Left colon (tissue), 2 donors: Measurements from ENCODE around the gene SIVA1. TPM values are rescaled to one million over a fixed set of nuclear protein-coding genes. Genes with fewer than 3 reads are reported as not detected.

Experiments used
- ATAC-seq: fragments of 200-7000 bp; cut with Tn5 transposase; one replicate; pipeline ENCODE4 v1.9.1; 2020; ENCODE audit warnings: mild to moderate bottlenecking, moderate library complexity
- DNase-seq, 2 donors: peaks; one replicate each; pipeline ENCODE4 v3.0.0-alpha.2; 2020
- intact Hi-C, 2 donors: fragments of 100-400 bp; cut with DNase I in 1 of 2; cut with micrococcal nuclease in 1 of 2; formaldehyde crosslinking; loops; one replicate each; pipeline versions ENCODE4 v1.11.2 to v1.14.0; 2022; cut with DNase I, micrococcal nuclease
- total RNA-seq, 2 donors: library from RNA; stranded (reverse); fragmentation: NEBNext Ultra II Directional; extraction: Animal tissue kit (Norgen Biotek cat#: 25700); gene quantifications; one replicate each; pipeline ENCODE4 v1.2.1, GENCODE V29; 2021
- donor health status: DM: no; HTN: no; CAD: no.
- donor health status: DM: yes; HTN: yes; CAD: no.

SIVA1 gene
- total RNA-seq, 2 donors from 2014 or later, result 53.2 to 59.3 TPM

DNA sequence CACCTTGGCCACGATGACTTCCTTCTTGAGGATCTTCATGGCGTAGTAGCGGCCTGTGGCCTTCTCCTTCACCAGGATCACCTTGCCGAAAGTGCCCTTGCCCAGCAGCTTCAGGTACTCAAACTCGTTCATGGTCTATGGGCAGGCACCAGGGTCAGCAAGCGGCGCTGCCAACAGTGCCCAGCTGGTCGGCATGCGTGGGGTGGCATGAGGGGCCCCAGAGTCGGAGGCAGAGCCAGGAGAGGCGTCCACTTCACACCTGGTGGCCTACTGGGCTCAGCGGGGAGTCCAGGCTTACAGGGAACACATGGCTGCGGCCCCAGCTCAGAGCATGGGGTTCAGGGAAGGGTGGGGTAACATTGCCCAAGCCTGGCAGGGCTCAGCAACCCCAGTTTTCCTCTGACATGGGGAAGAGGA lies 22.1 kb downstream of the SIVA1 start:
- DNase-seq, result no peak
- intact Hi-C loops, result no loop called here
- ATAC-seq, result no peak

DNA sequence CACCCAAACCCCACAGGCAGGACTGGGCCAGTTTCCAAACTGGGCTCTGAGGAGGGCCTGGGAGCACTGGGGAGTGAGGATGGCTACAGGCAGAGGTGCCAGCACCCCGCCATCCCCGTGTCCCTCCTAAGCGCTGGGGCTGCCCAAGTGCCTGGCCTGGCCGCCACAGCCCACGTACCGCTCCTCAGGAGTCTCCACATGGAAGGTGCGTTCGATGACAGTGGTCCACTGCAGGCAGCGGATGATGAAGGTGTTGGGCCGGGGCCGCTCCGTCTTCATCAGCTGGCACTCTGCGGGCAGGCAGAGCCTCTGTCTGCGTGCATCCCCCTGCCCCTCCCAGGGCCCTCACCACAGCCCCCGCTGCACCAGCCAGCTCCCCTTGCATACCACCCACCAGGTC lies 23.5 kb downstream of the SIVA1 start:
- ATAC-seq, result no peak
- intact Hi-C loops, result no loop called here
- no peak for DNase-seq

DNA sequence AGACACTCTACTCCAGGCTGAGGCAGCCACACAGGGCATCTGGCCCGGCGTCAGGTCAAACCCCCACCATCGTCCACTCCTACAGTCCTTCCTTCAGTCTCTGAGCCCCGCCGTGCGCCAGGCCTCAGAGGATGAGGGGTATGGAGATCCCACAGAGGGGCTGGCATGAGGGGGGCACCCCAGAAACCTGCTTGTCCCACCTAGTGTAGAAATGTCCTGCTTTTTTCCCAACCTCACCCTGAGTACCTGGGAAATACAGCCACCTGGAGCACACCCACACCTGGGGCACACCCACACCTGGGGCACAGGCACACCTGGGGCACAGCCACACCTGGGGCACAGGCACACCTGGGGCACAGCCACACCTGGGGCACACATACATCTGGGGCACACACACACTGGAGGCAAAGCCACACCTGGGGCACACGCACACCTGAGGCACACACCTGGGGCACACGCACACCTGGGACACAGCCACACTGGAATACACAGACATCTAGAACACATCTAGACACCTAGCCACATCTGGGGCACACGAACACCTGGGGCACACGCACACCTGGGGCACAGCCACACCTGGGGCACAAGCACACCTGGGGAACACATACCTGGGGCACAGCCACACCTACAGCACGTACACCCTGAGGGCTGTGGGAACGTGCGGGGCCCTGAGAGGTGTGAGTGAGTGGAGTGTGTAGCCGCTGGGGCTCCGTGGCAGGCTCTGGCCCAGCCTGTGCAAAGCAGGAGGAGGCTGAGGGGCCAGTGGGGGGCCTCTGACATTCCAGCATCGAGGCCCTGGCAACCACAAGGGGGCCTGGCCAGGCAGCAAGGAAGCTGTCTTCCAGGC lies 24.2 kb downstream of the SIVA1 start:
- intact Hi-C loops, result no loop called here
- ATAC-seq (no peak), DNase-seq (no peak)

DNA sequence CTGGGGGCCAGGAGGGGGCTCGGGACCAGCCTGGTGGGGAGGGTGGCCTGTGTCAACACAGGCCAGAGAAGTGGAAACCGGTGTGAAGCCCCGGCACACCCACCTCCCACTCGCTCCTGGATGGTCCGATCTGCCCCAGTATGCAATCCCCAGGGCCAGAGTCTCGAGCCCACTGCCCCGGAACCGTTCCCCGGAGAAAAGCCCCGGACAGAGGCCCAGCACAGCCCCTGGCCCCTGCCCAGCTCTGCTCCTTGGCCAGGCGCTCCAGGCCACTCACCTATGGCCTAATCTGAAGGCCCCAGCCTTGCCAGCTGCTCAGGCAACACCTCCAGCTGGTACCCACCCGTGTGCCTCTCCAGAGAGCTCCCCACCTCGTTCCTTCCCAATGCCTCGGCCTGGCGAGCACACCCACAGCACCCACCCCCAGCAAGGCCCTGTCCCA lies 24.9 kb downstream of the SIVA1 start:
- intact Hi-C loops, result no loop called here

DNA sequence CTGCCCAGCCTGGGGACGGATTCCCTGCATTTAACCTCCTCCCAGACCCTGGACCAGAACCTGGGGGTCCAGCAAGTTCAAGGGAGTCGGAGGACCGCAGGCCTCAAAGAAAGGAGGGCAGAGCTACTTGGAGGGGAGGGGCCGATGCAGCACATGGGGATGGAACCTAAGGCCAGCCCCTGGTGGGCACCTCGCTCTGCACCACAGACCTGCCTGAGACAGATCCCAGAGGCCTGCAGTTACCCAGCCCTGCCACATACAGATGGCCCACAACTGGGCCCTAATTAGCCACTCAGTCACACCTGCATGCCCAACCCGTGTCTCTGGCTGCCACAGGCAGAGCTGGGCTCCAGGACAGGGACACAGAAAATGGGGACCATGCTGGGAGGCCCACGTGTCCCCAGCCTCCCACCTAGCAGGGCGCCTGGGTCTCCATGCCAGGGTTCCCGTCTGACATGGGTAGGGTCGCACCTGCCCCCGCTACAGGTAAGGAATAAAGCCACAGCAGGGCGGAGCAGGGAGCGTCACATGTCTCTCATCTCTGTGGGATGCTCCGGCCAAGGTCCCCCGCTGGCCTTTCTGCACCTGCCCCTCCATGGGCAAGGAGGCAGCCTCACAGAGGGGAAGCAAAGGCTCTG lies 25.9 kb downstream of the SIVA1 start:
- DNase-seq (no peak), ATAC-seq (no peak)
- intact Hi-C loops, result no loop called here

More for the DNA sequence above, 24.9 kb downstream of the SIVA1 start:
- DNase-seq (no peak), ATAC-seq (no peak)

DNA sequence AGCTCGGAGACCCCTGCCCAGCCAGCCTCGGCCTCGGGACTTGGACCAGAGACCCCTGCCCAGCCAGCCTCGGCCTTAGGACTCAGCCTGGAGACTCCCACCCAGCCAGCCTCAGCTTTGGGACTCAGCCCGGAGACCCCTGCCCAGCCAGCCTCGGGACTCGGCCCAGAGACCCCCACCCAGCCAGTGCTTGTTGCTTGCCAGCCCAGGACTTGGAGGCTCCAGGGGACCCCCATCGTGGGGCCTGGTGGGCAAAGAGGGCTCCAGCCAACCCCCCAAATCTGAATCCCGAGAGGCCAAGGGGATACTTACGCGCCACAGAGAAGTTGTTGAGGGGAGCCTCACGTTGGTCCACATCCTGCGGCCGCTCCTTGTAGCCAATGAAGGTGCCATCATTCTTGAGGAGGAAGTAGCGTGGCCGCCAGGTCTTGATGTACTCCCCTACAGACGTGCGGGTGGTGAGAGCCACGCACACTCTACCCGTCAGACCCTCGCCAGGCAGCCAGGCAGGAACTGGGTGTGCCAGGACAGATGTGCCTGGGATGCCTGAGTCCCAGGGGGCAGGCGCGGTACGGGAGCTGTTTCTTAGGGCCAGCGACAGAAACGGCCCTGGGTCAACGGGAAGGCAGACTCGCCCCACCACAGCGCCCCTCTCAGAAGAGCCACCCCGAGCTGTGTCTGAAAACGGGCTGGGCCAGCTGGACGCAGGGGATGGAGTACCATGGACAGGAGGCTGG lies 27.0 kb downstream of the SIVA1 start:
- ATAC-seq, result no peak

DNA sequence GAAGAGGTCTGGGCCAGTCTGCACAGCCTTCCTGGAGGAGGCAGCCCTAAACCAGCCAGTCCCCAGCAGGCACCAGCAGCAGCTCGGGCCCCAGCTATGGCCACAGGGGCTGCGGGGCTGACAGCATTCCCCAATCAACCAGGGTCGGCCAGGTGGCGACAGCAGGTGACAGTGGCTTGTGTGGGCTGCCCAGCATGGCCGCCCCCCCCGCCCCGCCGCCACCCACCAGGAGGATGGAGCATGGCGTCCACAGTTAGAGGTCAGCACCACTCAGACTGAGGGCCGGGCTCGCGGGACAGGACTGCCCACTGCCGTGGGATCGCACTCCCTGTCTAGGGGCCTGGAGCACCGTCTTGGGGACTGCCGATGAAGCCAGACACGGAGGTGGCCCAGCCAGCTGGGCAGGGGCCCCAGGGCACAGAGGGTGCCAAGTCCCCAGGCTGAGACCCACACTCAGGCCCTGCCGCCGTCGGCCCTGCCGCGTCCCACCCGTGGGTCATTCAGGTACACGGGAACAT lies 27.6 kb downstream of the SIVA1 start:
- ATAC-seq (no peak), DNase-seq (no peak)
- intact Hi-C loops, result no loop called here

More for the DNA sequence above, 27.0 kb downstream of the SIVA1 start:
- intact Hi-C loops, result no loop called here
- no peak for DNase-seq

DNA sequence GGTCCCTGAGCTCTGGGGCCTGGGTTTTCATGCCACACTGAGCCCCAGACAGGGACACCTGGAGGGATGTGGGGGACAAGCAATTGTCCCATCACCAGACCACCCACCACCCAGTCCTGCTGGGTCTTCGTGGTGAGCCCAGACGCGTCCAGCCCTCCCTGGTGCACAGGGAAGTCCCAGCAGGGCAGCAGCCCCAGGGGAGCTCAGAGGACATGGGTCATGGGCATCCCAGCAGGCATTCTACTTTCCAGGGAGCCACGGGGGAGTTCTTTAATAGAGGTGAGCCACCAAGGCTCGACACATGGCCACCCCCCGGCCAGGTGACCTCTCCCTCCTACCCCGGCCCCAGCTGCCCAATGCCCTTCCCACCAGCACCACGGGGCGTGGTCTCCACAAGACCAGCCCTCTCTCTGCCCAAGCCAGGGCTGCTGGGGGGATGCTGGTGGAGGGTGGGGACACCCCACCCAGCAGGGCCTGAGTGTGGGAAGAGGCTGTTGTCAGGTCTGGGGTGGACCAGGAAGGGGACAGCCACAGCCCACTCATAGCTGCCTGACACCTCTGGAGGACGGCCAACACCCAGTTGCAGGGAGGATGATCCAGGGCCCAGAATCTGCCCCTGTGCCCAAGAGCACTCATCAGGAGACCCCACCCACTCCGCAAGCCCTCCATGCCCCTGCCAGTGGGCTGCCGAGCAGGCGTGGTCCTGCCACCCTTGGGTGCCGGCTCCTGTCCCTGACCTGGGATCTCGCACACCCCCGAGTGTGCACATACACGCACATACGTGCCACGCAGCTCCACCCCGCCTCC lies 28.5 kb downstream of the SIVA1 start:
- no peak for DNase-seq
- intact Hi-C loops, result no loop called here
- no peak for ATAC-seq

DNA sequence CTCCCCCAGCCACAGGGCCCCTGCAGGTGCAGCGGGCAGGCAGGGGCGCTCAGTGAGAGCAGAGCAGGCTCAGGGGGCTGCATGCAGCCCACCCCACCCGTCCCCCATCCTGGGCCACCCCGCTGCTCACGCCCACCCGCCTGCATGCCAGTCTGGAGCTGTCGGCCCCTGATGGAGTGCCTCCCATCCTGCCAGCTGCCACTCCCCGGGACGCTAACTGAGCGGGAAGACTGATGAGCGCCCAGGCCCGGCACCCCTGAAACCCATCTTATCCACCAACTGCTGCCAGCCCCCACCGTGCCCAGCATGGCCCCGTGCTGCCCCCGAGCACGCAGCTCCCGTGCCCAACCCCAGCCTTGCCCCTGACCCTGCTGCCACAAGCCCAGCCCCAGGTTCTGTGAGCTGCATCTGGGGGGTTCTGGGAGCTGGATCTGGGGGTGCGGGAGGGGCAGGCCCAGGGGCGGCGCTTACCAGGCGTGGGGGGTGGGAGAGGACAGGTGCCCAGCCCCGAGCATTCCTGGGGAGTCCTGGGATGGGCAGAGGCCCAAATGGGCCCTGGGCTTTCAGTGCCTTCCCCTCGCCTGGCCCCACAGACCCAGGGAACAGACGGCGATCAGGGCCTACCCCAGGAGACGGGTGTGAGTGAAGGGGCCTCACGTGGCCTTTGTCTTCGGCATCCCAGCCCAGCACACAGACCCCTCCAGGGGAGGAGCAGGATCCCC lies 29.3 kb downstream of the SIVA1 start:
- ATAC-seq (no peak), DNase-seq (no peak)
- intact Hi-C loops, result no loop called here

DNA sequence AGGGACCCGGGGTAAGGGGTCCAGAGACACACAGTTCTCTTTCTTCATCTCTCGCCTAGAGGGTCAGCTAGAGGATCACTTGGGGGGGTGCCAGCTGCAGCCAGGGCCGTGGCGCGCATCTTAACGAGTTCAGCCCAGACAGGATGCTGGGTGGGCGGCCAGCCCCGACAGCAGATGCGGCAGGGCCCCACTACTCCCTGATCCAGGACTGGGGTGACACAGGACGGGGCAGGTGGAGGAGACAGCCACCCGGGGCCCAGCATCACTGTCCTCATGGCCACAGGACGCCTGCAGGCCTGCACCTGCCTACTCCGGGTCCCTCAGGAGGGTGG lies 29.8 kb downstream of the SIVA1 start:
- intact Hi-C loops, result no loop called here
- ATAC-seq (no peak), DNase-seq (no peak)

DNA sequence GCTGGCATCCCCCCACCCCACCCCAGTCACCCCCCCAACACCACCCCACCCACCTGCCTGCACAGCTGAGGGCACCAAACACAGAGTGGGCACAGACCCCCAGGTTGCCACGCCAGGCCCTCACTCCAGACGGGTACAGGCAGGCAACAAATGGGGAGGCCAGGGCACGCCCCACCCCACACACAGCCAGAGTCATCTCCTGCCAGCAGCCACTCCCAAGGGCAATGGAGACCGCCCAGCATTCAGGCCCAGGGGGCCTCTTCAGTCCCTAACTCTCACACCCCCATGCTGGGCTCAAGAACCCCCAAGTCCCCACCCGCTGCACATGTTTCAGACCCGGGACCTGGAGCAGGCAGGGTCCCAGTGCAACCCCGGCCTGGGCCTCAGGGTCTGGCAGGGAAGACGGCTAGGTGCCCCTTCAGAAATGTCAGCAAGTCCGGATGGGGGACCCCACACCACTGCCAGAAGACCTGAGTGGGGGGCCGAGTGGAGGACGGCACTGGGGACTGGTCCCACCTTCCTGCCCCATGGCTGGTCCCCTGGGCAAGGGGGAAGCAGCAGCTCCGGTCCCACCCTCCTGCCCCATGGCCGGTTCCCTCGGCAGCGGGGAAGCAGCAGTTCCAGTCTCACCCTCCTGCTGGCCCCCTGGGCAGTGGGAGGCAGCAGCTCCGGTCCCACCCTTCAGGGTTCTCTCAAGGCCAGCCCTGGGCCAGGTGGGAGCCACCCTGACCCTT lies 30.7 kb downstream of the SIVA1 start:
- no peak for DNase-seq
- intact Hi-C loops, result no loop called here
- no peak for ATAC-seq

DNA sequence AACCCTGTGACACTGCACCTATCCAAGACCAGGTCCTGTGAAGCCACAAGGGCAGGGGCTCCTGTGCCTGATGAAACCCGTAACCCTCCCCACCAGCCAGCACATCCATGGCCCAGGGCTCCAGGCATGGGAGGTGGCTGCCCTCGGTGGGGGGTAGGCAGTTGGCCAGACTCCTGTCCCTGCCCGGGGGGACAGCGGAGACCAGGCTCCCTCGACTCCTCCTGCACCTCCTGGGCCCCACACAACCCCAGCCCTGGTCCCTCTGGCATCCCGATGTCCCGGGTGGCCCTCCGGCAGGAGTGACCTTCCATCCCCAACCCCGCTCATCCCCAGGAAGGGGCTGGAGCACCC lies 31.2 kb downstream of the SIVA1 start:
- intact Hi-C loops, result no loop called here
- ATAC-seq (no peak), DNase-seq (no peak)

DNA sequence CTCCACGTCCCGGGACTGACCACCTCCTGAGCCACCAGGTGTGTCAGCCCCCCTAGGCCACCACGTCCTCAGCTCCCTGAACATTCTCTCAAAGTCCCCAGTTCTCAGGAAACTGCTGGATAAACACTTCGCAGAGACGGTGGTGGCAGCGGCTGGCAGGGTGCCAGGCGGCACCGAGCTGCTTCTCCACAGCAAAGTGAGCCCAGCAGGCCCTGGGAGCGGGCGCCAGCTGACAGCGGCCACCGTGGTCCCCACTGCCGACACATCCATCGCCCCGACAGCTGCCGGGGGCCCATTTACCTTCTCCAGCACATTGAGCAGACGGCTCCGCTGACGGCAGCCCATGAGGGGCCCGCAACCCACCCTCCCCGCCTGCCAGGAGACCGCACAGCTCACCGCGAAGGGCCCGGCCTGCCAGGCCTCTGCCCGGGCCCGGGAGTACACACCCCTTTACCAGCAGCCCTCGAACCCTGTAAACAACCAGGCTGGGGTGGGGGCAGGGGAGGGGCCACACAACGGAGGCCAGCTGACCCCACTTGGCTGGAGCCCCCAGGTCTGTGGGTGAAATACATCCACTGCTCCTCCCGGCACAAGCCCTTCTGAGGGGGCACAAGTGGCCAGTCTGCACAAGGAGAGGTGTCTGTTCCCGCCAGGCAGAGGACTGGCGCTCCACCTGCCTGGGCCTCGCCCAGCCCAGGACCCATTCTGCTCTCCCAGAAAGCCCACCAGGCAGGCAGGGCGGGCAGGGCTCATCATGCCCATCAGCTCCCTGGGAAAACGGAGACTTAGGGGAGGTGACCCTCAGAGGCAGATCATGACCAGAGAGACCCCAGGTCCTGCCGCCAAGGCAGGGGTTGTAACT lies 32.1 kb downstream of the SIVA1 start:
- ATAC-seq (no peak), DNase-seq (no peak)
- intact Hi-C loops, result no loop called here

DNA sequence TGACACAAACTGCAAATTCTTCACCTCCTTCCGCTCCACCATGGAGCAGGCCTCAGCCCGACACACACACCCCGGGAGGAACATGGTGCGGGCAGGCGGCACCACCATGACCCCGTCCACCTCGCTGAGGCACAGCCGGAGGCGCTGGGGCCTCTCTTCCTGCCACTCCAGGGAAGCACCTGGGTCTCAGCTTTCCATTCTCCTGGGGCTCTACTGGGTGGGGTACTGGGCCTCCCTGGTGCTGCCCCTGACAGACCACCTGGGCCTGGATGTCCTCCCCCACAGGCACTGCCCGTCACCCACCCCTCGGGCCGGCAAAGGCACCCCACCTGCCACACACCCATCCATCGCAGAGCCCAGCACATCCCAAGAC lies 32.7 kb downstream of the SIVA1 start:
- ATAC-seq, result no peak
- DNase-seq, result no peak
- intact Hi-C loops, result no loop called here

DNA sequence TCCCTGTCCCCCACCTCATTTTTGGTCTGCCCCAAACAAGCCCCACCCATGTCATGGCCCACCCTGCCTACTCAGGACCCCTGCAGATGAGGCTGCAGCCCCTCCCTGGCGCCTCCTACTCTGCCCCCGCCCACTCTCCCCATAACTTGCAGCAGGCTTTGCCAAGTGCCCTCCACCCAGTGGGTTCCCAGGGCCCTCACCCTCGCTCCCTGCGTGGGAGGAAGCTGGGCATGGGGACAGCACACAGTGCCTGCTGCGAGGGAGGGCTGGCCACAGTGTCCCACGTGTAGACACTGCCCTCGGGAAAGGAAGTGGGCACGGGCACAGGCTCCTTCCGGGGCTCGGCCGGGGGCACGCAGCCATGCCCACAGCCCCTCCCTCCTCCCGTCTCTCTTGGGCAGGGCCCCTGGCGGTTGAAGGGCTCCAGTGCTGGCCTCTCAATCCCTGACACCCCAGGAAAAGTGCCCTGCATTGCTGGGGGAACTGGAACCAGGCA lies 33.2 kb downstream of the SIVA1 start:
- no peak for DNase-seq
- intact Hi-C loops, result no loop called here
- peak; percentile 12 for ATAC-seq

DNA sequence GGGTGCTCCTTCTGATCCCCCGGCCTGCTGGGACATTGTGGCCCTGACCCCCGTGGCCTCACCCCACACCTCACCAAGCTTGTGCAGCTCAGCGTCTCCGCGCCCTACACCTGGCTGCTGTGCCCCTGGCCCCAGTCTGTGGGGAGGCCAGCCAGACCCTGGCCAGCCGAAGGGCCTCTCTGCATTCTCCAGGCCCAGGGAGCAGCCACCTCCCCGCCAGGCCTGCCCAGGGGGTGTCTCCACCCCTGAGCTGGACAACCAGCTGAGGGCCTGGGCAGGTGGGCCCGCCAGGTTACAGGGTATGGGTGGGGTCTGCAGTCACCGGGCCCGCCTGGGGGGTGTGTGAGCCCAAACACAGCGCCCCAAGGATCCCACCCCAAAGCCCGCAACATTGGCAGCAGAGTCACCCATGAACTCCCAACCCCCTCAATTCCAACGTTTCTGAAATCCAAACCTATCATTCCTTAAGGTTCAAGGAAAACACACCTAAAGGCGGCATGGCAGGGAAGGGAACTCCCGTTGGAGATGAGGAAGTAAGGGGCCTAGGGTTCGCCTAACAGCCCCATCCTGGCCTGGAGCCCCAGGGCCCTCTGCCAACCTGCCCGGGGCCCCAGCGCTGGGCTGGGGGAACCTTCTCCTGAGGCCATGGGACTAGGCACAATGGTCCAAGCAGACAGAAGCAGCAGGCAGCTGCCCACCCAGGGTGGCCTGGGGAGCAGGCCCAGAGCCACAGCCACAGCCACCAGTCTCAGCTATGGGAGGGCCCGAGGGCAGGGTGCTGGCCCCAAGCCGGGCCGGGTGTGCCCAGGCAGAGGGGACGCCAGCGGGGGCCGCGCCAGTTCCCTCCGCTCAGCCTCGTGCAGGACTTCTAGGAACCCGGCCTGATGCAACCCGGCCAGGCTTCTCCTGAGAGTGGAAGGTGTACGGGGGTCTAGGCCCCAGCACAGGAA lies 34.1 kb downstream of the SIVA1 start:
- peak; percentile 2 for ATAC-seq
- no peak for DNase-seq
- intact Hi-C loops, result no loop called here
